GM18520 (cell line): Measurements from ENCODE around the gene TMC3.
A peak's percentile ranks its signal among the peaks of the same experiment; 100 is the strongest.

Experiments used
- ATAC-seq: cut with Tn5 transposase; IDR thresholded peaks from one replicate; pipeline ENCODE4 v1.9.1; 2021; ENCODE audit not compliant: unreplicated experiment

Gene TMC3

GRCh38 chr15:81323944-81324881, 49.8 kb downstream of the TMC3 start, which contains the start of gene STARD5:
STARD5 (minus strand) TSS chr15:81324141; CDS start chr15:81324099, 42 bp downstream.
- peak; percentile 98 for ATAC-seq

- no peak for ATAC-seq
Measured at GRCh38 chr15:81323559-81323943, 50.5 kb downstream of the TMC3 start.

- no peak for ATAC-seq
Measured at GRCh38 chr15:81322676-81323253, 51.2 kb downstream of the TMC3 start.

GRCh38 chr15:81321667-81322066, 52.3 kb downstream of the TMC3 start:
- ATAC-seq: no peak

- no peak for ATAC-seq
Measured at GRCh38 chr15:81317642-81318017, 56.4 kb downstream of the TMC3 start.

GRCh38 chr15:81316267-81316666, 57.7 kb downstream of the TMC3 start:
- ATAC-seq: no peak

- no peak for ATAC-seq
Measured at GRCh38 chr15:81315452-81316175, 58.4 kb downstream of the TMC3 start.

GRCh38 chr15:81314378-81314777, 59.6 kb downstream of the TMC3 start:
- no peak for ATAC-seq

- ATAC-seq: no peak
Measured at GRCh38 chr15:81313686-81314085, 60.3 kb downstream of the TMC3 start.

- no peak for ATAC-seq
Measured at GRCh38 chr15:81312790-81313543, 61.0 kb downstream of the TMC3 start.

- no peak for ATAC-seq
Measured at GRCh38 chr15:81311752-81312464, 62.1 kb downstream of the TMC3 start.

GRCh38 chr15:81310480-81310879, 63.5 kb downstream of the TMC3 start:
- no peak for ATAC-seq

GRCh38 chr15:81309647-81310450, 64.2 kb downstream of the TMC3 start:
- ATAC-seq: no peak

GRCh38 chr15:81308260-81308659, 65.8 kb downstream of the TMC3 start:
- ATAC-seq: no peak

GRCh38 chr15:81304226-81304625, 69.8 kb downstream of the TMC3 start:
- no peak for ATAC-seq

GRCh38 chr15:81303244-81304225, 70.5 kb downstream of the TMC3 start:
- ATAC-seq: no peak

GRCh38 chr15:81302701-81303109, 71.3 kb downstream of the TMC3 start:
- no peak for ATAC-seq

- peak; percentile 65 for ATAC-seq
Measured at GRCh38 chr15:81301815-81302399, 72.1 kb downstream of the TMC3 start.
